DND-41 (cell line): ENCODE data around the gene PROM2.

Source experiments
- CTCF ChIP-seq: IDR thresholded peaks from 2 replicates; pipeline ENCODE4 v1.5.1; 2012; ENCODE audit warnings: borderline replicate concordance, low read length, moderate library complexity, mild to moderate bottlenecking; ENCODE audit not compliant: poor library complexity, severe bottlenecking; ENCODE audit errors: extremely low read depth
- EZH2 ChIP-seq: IDR thresholded peaks from 3 replicates; pipeline ENCODE4 v1.6.1; 2012; ENCODE audit warnings: borderline replicate concordance, low read depth, mild to moderate bottlenecking, moderate library complexity, low read length, inconsistent platforms; ENCODE audit not compliant: severe bottlenecking

- TF ChIP-seq CTCF (no peak), EZH2 (no peak)
Measured at GRCh38 chr2:95261602-95262001, 12.6 kb upstream of the PROM2 start.
